ENCODE results near the gene LCORL.

Gene LCORL

GRCh38 chr4:17941731-17942130 lies 79.8 kb downstream of the LCORL start:
- peaks cover 10% of the 10 kb centered on the region; the same call in 1 of the 2 replicates for H3K36me3 ChIP-seq (ENCODE audit: insufficient read depth, low read length)
- no peaks in the 10 kb centered on the region for H3K4me1 ChIP-seq (ENCODE audit: insufficient read depth, low read length, poor library complexity, severe bottlenecking)
- no peak for TF ChIP-seq EZH2phosphoT487 (IDR thresholded peaks at IDR 0.05; ENCODE audit: borderline replicate concordance)
- TF ChIP-seq CTCF (conservative IDR thresholded peaks at IDR 0.05; ENCODE audit: low read length) = no peak
- H3K9me2 ChIP-seq (replicated peaks; ENCODE audit: low read depth, low read length) = no peaks in the 10 kb centered on the region
- H3K4me3 ChIP-seq (ENCODE audit: low read length, poor library complexity, severe bottlenecking) = no peak overlapping the region
- no peaks in the 10 kb centered on the region for H3K27me3 ChIP-seq (ENCODE audit: insufficient read depth, low read length, poor library complexity, severe bottlenecking)
- no peak overlapping the region for H3K4me2 ChIP-seq (ENCODE audit: low read depth, low read length, poor library complexity, severe bottlenecking)
- no peaks in the 10 kb centered on the region for H3F3A ChIP-seq (ENCODE audit: low read depth)
- H3K9me3 ChIP-seq (ENCODE audit: insufficient read depth, low read depth, low read length) = no peaks in the 10 kb centered on the region
- H3K79me2 ChIP-seq (ENCODE audit: insufficient read depth, low read length) = peaks cover 6% of the 10 kb centered on the region; the same call in 1 of the 2 replicates
- H2AFZ ChIP-seq (ENCODE audit: low read length) = no peak overlapping the region
- no peak overlapping the region for H3K9ac ChIP-seq (ENCODE audit: low read depth, low read length, poor library complexity, severe bottlenecking)
- H4K20me1 ChIP-seq (ENCODE audit: insufficient read depth, low read length, poor library complexity, severe bottlenecking) = peaks cover 10% of the 10 kb centered on the region

GRCh38 chr4:17939054-17939453 lies 82.5 kb downstream of the LCORL start:
- Histone ChIP-seq H3K9me2 (replicated peaks; ENCODE audit: low read depth, low read length) (no peaks in the 10 kb centered on the region), H3K27me3 (ENCODE audit: insufficient read depth, low read length, poor library complexity, severe bottlenecking) (no peaks in the 10 kb centered on the region), H3K4me3 (ENCODE audit: low read length, poor library complexity, severe bottlenecking) (no peak overlapping the region), H3K4me1 (ENCODE audit: insufficient read depth, low read length, poor library complexity, severe bottlenecking) (no peaks in the 10 kb centered on the region), H3K36me3 (ENCODE audit: insufficient read depth, low read length) (peaks cover 10% of the 10 kb centered on the region; the same call in 1 of the 2 replicates), H3K9me3 (ENCODE audit: insufficient read depth, low read depth, low read length) (no peaks in the 10 kb centered on the region), H3K4me2 (ENCODE audit: low read depth, low read length, poor library complexity, severe bottlenecking) (no peak overlapping the region), H3K9ac (ENCODE audit: low read depth, low read length, poor library complexity, severe bottlenecking) (no peak overlapping the region), H2AFZ (ENCODE audit: low read length) (no peak overlapping the region), H3F3A (ENCODE audit: low read depth) (no peaks in the 10 kb centered on the region), H4K20me1 (ENCODE audit: insufficient read depth, low read length, poor library complexity, severe bottlenecking) (peaks cover 10% of the 10 kb centered on the region), H3K79me2 (ENCODE audit: insufficient read depth, low read length) (peaks cover 3% of the 10 kb centered on the region; the same call in 1 of the 2 replicates)
- TF ChIP-seq CTCF (conservative IDR thresholded peaks at IDR 0.05; ENCODE audit: low read length) = no peak
- no peak for TF ChIP-seq EZH2phosphoT487 (IDR thresholded peaks at IDR 0.05; ENCODE audit: borderline replicate concordance)

GRCh38 chr4:17934286-17934685 lies 87.3 kb downstream of the LCORL start:
- H3K27me3 ChIP-seq (ENCODE audit: insufficient read depth, low read length, poor library complexity, severe bottlenecking) = no peaks in the 10 kb centered on the region
- no peak overlapping the region for H3K4me2 ChIP-seq (ENCODE audit: low read depth, low read length, poor library complexity, severe bottlenecking)
- no peaks in the 10 kb centered on the region for H3K4me1 ChIP-seq (ENCODE audit: insufficient read depth, low read length, poor library complexity, severe bottlenecking)
- H3K79me2 ChIP-seq (ENCODE audit: insufficient read depth, low read length) = peaks cover 3% of the 10 kb centered on the region; the same call in 1 of the 2 replicates
- no peaks in the 10 kb centered on the region for H3K9me2 ChIP-seq (replicated peaks; ENCODE audit: low read depth, low read length)
- H3F3A ChIP-seq (ENCODE audit: low read depth) = no peaks in the 10 kb centered on the region
- no peak overlapping the region for H3K4me3 ChIP-seq (ENCODE audit: low read length, poor library complexity, severe bottlenecking)
- H2AFZ ChIP-seq (ENCODE audit: low read length) = no peak overlapping the region
- H3K9me3 ChIP-seq (ENCODE audit: insufficient read depth, low read depth, low read length) = peaks cover 2% of the 10 kb centered on the region; the same call in 1 of the 2 replicates
- peak; percentile 43 for TF ChIP-seq CTCF (conservative IDR thresholded peaks at IDR 0.05; ENCODE audit: low read length)
- TF ChIP-seq EZH2phosphoT487 (IDR thresholded peaks at IDR 0.05; ENCODE audit: borderline replicate concordance) = no peak
- H3K36me3 ChIP-seq (ENCODE audit: insufficient read depth, low read length) = peaks cover 4% of the 10 kb centered on the region; the same call in 1 of the 2 replicates
- H4K20me1 ChIP-seq (ENCODE audit: insufficient read depth, low read length, poor library complexity, severe bottlenecking) = no peaks in the 10 kb centered on the region
- no peak overlapping the region for H3K9ac ChIP-seq (ENCODE audit: low read depth, low read length, poor library complexity, severe bottlenecking)
